ENCODE data around the gene CTXN1.

GRCh38 chr19:7888145-7888825, 37.6 kb downstream of the CTXN1 start, which contains the start of gene LRRC8E:
- TF ChIP-seq EZH2phosphoT487 (IDR thresholded peaks at IDR 0.05; ENCODE audit: borderline replicate concordance, low read length): no peak
- no peak for TF ChIP-seq CTCF (IDR thresholded peaks at IDR 0.05; ENCODE audit: low read depth, low read length, poor library complexity, severe bottlenecking)
